HEK293 (cell line): ENCODE data around the gene AQP10.
A peak's percentile ranks its signal among the peaks of the same experiment; 100 is the strongest.

Source experiments
- CTCF ChIA-PET: fragments of 350-600 bp; formaldehyde crosslinking; extraction: SDS; loops from one replicate; lab custom pipeline; 2021; ENCODE audit warnings: antibody characterized with exemption; lab: Yijun Ruan, JAX
- POLR2A ChIA-PET: fragments of 300-600 bp; formaldehyde crosslinking; extraction: SDS; loops from one replicate; lab custom pipeline; 2020; ENCODE audit warnings: antibody characterized with exemption, inconsistent platforms; lab: Yijun Ruan, JAX
- H3K27ac ChIP-seq: fragments of 200-500 bp; sonication (Bioruptor generic); 2 replicates; pipeline ENCODE4 v1.5.1; 2014; ENCODE audit warnings: low read depth, low read length, control low read depth, inconsistent platforms; ENCODE audit errors: extremely low read depth
- H3K36me3 ChIP-seq, 2 experiments: fragments of 200-500 bp in 1 of 2; sonication (Bioruptor generic) in 1 of 2; 1 replicate in 1 of 2; 2 replicates in 1 of 2; pipeline ENCODE4 v1.5.1; 2014 to 2017; ENCODE audit warnings: inconsistent platforms in 2 of 2, low read length in 2 of 2; ENCODE audit not compliant: control insufficient read depth in 2 of 2, insufficient read depth in 1 of 2
- H3K4me1 ChIP-seq: fragments of 200-500 bp; sonication (Bioruptor generic); 2 replicates; pipeline ENCODE4 v1.5.1; 2014; ENCODE audit warnings: mild to moderate bottlenecking, low read length, inconsistent platforms; ENCODE audit not compliant: control insufficient read depth, insufficient read depth
- H3K4me3 ChIP-seq: 2 replicates; pipeline ENCODE4 v1.5.1; 2011; ENCODE audit warnings: low read depth, mild to moderate bottlenecking, control low read depth, low read length, moderate library complexity
- H3K9me3 ChIP-seq: fragments of 200-500 bp; sonication (Bioruptor generic); 2 replicates; pipeline ENCODE4 v1.5.1; 2014; ENCODE audit warnings: low read depth, low read length, inconsistent platforms; ENCODE audit not compliant: control insufficient read depth, insufficient read depth
- GLIS1 ChIP-seq: fragments of 450-650 bp; formaldehyde crosslinking; IDR thresholded peaks from 2 replicates; pipeline ENCODE4 v1.5.1; 2016; ENCODE audit warnings: missing biosample characterization, missing genetic modification characterization
- GLIS2 ChIP-seq: fragments of 450-650 bp; formaldehyde crosslinking; IDR thresholded peaks from 2 replicates; pipeline ENCODE4 v1.5.1; 2016; ENCODE audit warnings: missing biosample characterization, missing genetic modification characterization
- IKZF3 ChIP-seq: fragments of 450-650 bp; IDR thresholded peaks from 2 replicates; pipeline ENCODE4 v1.5.0; 2018; ENCODE audit warnings: missing biosample characterization, mild to moderate bottlenecking, missing genetic modification characterization, moderate library complexity
- KLF1 ChIP-seq: fragments of 450-650 bp; formaldehyde crosslinking; IDR thresholded peaks from 2 replicates; pipeline ENCODE4 v1.5.1; 2016; ENCODE audit warnings: missing biosample characterization, missing genetic modification characterization
- KLF9 ChIP-seq: fragments of 450-650 bp; formaldehyde crosslinking; IDR thresholded peaks from 2 replicates; pipeline ENCODE4 v1.5.1; 2016; ENCODE audit warnings: missing biosample characterization, missing genetic modification characterization, low read depth
- PRDM1 ChIP-seq: fragments of 450-650 bp; formaldehyde crosslinking; IDR thresholded peaks from 2 replicates; pipeline ENCODE4; 2016; ENCODE audit warnings: missing biosample characterization, missing genetic modification characterization
- ZBTB17 ChIP-seq: fragments of 450-650 bp; formaldehyde crosslinking; IDR thresholded peaks from 2 replicates; pipeline ENCODE4 v1.5.1; 2016; ENCODE audit warnings: missing biosample characterization, missing genetic modification characterization
- ZBTB21 ChIP-seq: fragments of 450-650 bp; formaldehyde crosslinking; IDR thresholded peaks from 2 replicates; pipeline ENCODE4 v1.5.1; 2017; ENCODE audit warnings: missing biosample characterization, missing genetic modification characterization
- ZFP69B ChIP-seq: fragments of 450-650 bp; formaldehyde crosslinking; IDR thresholded peaks from 2 replicates; pipeline ENCODE4 v1.5.1; 2016; ENCODE audit warnings: missing biosample characterization, missing genetic modification characterization
- ZNF121 ChIP-seq: fragments of 450-650 bp; formaldehyde crosslinking; IDR thresholded peaks from 2 replicates; pipeline ENCODE4 v1.5.1; 2016; ENCODE audit warnings: missing biosample characterization, missing genetic modification characterization
- ZNF335 ChIP-seq: fragments of 450-650 bp; formaldehyde crosslinking; conservative IDR thresholded peaks from 2 replicates; pipeline ENCODE4 v1.5.1; 2016; ENCODE audit warnings: missing biosample characterization, missing genetic modification characterization
- ZNF600 ChIP-seq: fragments of 450-650 bp; formaldehyde crosslinking; IDR thresholded peaks from 2 replicates; pipeline ENCODE4 v1.5.1; 2016; ENCODE audit warnings: missing biosample characterization, missing genetic modification characterization
- ZNF621 ChIP-seq: fragments of 450-650 bp; formaldehyde crosslinking; IDR thresholded peaks from 2 replicates; pipeline ENCODE4 v1.5.1; 2017; ENCODE audit warnings: missing biosample characterization, missing genetic modification characterization
- ZNF629 ChIP-seq: fragments of 450-650 bp; formaldehyde crosslinking; IDR thresholded peaks from 2 replicates; pipeline ENCODE4 v1.5.1; 2017; ENCODE audit warnings: missing biosample characterization, missing genetic modification characterization
- ZNF660 ChIP-seq: fragments of 450-650 bp; IDR thresholded peaks from 2 replicates; pipeline ENCODE4 v1.5.1; 2018; ENCODE audit warnings: missing biosample characterization, mild to moderate bottlenecking, missing genetic modification characterization
- ZNF677 ChIP-seq: fragments of 450-650 bp; IDR thresholded peaks from 2 replicates; pipeline ENCODE4 v1.5.0; 2018; ENCODE audit warnings: missing biosample characterization, mild to moderate bottlenecking, missing genetic modification characterization, moderate library complexity
- ZNF768 ChIP-seq: fragments of 450-650 bp; formaldehyde crosslinking; IDR thresholded peaks from 2 replicates; pipeline ENCODE4 v1.5.1; 2018; ENCODE audit warnings: missing biosample characterization, mild to moderate bottlenecking, missing genetic modification characterization
- ZNF830 ChIP-seq: fragments of 450-650 bp; IDR thresholded peaks from 2 replicates; pipeline ENCODE4 v1.5.0; 2018; ENCODE audit warnings: missing biosample characterization, missing genetic modification characterization, low read depth, mild to moderate bottlenecking, moderate library complexity
- ZNF843 ChIP-seq: fragments of 450-650 bp; formaldehyde crosslinking; IDR thresholded peaks from 2 replicates; pipeline ENCODE4 v1.5.1; 2016; ENCODE audit warnings: missing biosample characterization, missing genetic modification characterization
- TF ChIP-seq, protein P1 (sequence below): fragments of 450-650 bp; formaldehyde crosslinking; IDR thresholded peaks from 2 replicates; pipeline ENCODE4 v1.5.1; 2016; ENCODE audit warnings: missing biosample characterization, missing genetic modification characterization
- TF ChIP-seq, protein P2 (sequence below): sonication (generic); formaldehyde crosslinking; IDR thresholded peaks from 2 replicates; pipeline ENCODE4 v1.8.1; 2022; ENCODE audit warnings: mild to moderate bottlenecking, moderate library complexity, missing genetic modification reagents
- TF ChIP-seq, protein P3 (sequence below): fragments of 450-650 bp; formaldehyde crosslinking; IDR thresholded peaks from 2 replicates; pipeline ENCODE4 v1.5.1; 2016; ENCODE audit warnings: missing biosample characterization, missing genetic modification characterization
- TF ChIP-seq, protein P4 (sequence below): fragments of 450-650 bp; formaldehyde crosslinking; IDR thresholded peaks from 2 replicates; pipeline ENCODE4 v1.5.1; 2016; ENCODE audit warnings: missing biosample characterization, missing genetic modification characterization
- TF ChIP-seq, protein P5 (sequence below): fragments of 450-650 bp; formaldehyde crosslinking; IDR thresholded peaks from 2 replicates; pipeline ENCODE4 v1.5.1; 2016; ENCODE audit warnings: missing biosample characterization, missing genetic modification characterization

AQP10 gene

DNA sequence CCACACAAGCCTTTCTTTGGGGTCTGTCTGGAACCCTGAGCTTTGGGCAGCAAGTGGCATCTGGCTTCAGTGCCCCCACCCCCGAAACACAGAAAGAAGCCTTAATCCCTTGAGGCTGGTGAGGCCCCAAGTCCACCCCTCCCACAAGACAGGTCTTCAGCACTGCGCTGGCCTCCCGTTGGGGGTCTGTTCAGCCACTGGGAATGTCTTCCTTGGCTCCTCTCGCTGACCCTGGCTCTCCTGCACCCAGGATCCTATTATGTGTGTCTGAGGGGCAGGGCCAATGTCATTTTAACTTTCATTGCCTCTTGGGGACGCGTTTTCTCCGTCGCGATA, 31.3 kb downstream of the AQP10 start:
- CTCF ChIA-PET, result interaction anchor here (0.8 to 4.3 kb wide), 2 partner anchors 18 to 26 kb away, joined by 3 to 33 read pairs; no protein-coding TSS in a partner anchor
- Histone ChIP-seq H3K36me3 (peaks cover 0 to 26% of the 10 kb centered on the region in 2 experiments; a peak in 2 of 3 replicates), H3K27ac (no peak overlapping the region; the same call in 1 of the 2 replicates), H3K4me3 (no peak overlapping the region), H3K4me1 (0 out of 2 replicates have a peak, but pooled peaks cover 3% of the 10 kb centered on the region), H3K9me3 (no peaks in the 10 kb centered on the region)
- TF ChIP-seq GLIS2 (tag by site-specific recombination) (peak; percentile 21; the same call in 1 of the 2 replicates), ZNF335 (peak; percentile 85), ZNF768 (tag by site-specific recombination) (no peak)
- POLR2A ChIA-PET, result interaction anchor here (0.7 to 1.4 kb wide), 2 partner anchors 9 to 106 kb away, joined by 3 to 4 read pairs; no protein-coding TSS in a partner anchor

DNA sequence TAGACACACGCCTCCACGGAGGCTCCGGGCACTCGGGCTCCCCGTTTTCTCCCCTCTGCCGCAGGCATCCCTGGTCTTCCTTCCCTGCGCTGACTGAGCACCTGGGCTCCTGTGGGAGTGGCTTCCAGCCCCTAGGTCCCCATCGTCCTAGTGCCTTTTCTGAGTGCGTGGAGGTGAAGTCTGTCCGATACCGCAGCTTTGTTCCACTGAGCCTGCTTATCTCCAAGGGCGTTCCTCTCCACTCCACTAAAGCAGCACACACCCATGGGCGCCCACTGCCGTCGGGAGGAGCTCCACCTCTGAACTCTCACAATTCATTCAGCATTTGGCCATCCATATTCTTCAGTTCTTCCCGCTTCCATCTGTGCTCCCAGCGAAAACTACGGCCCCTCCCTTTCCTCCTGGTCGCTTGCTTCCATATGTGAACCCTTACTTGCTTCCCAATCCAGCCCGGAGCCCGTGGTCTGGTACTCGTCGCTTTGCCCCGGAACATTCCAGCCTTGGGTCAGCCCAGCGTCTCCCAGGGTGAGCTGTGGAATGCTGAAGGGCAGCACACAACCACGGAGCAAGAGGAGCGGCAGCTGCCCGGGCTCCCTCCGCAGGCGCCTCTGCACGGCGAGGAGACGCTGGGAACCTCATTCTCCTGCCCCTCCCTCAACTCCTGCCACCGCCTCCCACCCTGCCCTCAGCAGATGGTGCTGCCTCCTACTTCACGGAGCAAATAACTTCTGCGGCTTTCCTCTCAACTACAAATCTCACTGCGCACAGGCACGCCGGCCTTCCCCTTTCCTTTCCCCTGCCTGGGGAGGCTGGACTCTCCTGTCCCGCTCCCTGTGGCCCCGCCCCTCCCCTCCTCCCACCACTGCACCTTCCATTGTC, 31.9 kb downstream of the AQP10 start:
- no peaks in the 10 kb centered on the region for H3K9me3 ChIP-seq
- H3K4me3 ChIP-seq, result peak overlapping the region; percentile 41
- H3K27ac ChIP-seq, result no peak overlapping the region; the same call in 1 of the 2 replicates
- 0 out of 2 replicates have a peak, but pooled peaks cover 3% of the 10 kb centered on the region for H3K4me1 ChIP-seq
- POLR2A ChIA-PET, result interaction anchor here (0.7 to 1.4 kb wide), 2 partner anchors 10 to 106 kb away, joined by 3 to 4 read pairs; no protein-coding TSS in a partner anchor
- H3K36me3 ChIP-seq, result peaks cover 0 to 23% of the 10 kb centered on the region in 2 experiments; a peak in 1 of 3 replicates
- CTCF ChIA-PET, result interaction anchor here (1.1 to 4.3 kb wide), 3 partner anchors 9 to 76 kb away, joined by 3 to 33 read pairs (median 4); no protein-coding TSS in a partner anchor
- no peak for TF ChIP-seq PRDM1 (tag by site-specific recombination)
- no peak for TF ChIP-seq ZNF335
- TF ChIP-seq, protein P1, sequence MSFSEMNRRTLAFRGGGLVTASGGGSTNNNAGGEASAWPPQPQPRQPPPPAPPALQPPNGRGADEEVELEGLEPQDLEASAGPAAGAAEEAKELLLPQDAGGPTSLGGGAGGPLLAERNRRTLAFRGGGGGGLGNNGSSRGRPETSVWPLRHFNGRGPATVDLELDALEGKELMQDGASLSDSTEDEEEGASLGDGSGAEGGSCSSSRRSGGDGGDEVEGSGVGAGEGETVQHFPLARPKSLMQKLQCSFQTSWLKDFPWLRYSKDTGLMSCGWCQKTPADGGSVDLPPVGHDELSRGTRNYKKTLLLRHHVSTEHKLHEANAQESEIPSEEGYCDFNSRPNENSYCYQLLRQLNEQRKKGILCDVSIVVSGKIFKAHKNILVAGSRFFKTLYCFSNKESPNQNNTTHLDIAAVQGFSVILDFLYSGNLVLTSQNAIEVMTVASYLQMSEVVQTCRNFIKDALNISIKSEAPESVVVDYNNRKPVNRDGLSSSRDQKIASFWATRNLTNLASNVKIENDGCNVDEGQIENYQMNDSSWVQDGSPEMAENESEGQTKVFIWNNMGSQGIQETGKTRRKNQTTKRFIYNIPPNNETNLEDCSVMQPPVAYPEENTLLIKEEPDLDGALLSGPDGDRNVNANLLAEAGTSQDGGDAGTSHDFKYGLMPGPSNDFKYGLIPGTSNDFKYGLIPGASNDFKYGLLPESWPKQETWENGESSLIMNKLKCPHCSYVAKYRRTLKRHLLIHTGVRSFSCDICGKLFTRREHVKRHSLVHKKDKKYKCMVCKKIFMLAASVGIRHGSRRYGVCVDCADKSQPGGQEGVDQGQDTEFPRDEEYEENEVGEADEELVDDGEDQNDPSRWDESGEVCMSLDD (tag by site-specific recombination), result 0 out of 2 replicates have a peak, but pooled peaks have one; percentile 59
- no peak for TF ChIP-seq ZNF660
- TF ChIP-seq ZNF621 (tag by site-specific recombination), result no peak
- no peak for TF ChIP-seq ZNF677 (tag by site-specific recombination)
- TF ChIP-seq, protein P2, sequence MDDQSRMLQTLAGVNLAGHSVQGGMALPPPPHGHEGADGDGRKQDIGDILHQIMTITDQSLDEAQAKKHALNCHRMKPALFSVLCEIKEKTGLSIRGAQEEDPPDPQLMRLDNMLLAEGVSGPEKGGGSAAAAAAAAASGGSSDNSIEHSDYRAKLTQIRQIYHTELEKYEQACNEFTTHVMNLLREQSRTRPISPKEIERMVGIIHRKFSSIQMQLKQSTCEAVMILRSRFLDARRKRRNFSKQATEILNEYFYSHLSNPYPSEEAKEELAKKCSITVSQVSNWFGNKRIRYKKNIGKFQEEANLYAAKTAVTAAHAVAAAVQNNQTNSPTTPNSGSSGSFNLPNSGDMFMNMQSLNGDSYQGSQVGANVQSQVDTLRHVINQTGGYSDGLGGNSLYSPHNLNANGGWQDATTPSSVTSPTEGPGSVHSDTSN, result no peak
- TF ChIP-seq, protein P3, sequence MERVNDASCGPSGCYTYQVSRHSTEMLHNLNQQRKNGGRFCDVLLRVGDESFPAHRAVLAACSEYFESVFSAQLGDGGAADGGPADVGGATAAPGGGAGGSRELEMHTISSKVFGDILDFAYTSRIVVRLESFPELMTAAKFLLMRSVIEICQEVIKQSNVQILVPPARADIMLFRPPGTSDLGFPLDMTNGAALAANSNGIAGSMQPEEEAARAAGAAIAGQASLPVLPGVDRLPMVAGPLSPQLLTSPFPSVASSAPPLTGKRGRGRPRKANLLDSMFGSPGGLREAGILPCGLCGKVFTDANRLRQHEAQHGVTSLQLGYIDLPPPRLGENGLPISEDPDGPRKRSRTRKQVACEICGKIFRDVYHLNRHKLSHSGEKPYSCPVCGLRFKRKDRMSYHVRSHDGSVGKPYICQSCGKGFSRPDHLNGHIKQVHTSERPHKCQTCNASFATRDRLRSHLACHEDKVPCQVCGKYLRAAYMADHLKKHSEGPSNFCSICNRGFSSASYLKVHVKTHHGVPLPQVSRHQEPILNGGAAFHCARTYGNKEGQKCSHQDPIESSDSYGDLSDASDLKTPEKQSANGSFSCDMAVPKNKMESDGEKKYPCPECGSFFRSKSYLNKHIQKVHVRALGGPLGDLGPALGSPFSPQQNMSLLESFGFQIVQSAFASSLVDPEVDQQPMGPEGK (tag by site-specific recombination), result peak; percentile 55
- TF ChIP-seq IKZF3 (tag by site-specific recombination), result peak; percentile 69; the same call in 1 of the 2 replicates
- TF ChIP-seq ZNF121 (tag by site-specific recombination), result peak; percentile 96
- TF ChIP-seq ZBTB21, result no peak
- TF ChIP-seq GLIS2 (tag by site-specific recombination), result peak; percentile 54; the same call in 1 of the 2 replicates
- no peak for TF ChIP-seq ZNF629 (tag by site-specific recombination)
- peak; percentile 63; the same call in 1 of the 2 replicates for TF ChIP-seq KLF9 (tag by site-specific recombination)
- no peak for TF ChIP-seq ZNF830 (tag by site-specific recombination)
- peak; percentile 66 for TF ChIP-seq GLIS1 (tag by site-specific recombination)
- TF ChIP-seq ZNF600 (tag by site-specific recombination), result peak; percentile 94
- TF ChIP-seq ZFP69B (tag by site-specific recombination), result peak; percentile 27; the same call in 1 of the 2 replicates
- TF ChIP-seq, protein P4, sequence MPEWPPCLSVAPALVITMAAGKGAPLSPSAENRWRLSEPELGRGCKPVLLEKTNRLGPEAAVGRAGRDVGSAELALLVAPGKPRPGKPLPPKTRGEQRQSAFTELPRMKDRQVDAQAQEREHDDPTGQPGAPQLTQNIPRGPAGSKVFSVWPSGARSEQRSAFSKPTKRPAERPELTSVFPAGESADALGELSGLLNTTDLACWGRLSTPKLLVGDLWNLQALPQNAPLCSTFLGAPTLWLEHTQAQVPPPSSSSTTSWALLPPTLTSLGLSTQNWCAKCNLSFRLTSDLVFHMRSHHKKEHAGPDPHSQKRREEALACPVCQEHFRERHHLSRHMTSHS (tag by site-specific recombination), result no peak
- TF ChIP-seq, protein P5, sequence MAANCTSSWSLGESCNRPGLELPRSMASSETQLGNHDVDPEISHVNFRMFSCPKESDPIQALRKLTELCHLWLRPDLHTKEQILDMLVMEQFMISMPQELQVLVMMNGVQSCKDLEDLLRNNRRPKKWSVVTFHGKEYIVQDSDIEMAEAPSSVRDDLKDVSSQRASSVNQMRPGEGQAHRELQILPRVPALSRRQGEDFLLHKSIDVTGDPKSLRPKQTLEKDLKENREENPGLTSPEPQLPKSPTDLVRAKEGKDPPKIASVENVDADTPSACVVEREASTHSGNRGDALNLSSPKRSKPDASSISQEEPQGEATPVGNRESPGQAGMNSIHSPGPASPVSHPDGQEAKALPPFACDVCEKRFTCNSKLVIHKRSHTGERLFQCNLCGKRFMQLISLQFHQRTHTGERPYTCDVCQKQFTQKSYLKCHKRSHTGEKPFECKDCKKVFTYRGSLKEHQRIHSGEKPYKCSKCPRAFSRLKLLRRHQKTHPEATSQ (tag by site-specific recombination), result no peak
- 0 out of 2 replicates have a peak, but pooled peaks have one; percentile 21 for TF ChIP-seq ZNF843
- peak; percentile 96 for TF ChIP-seq KLF1 (tag by site-specific recombination)
- TF ChIP-seq ZBTB17 (tag by site-specific recombination), result peak; percentile 82
